GM23248 (cell line): ENCODE results near the gene USP46.

ENCODE experiments used
- EZH2 ChIP-seq: fragments of 200-600 bp; sonication (generic); IDR thresholded peaks from 2 replicates; pipeline ENCODE4 v1.6.1; 2018; ENCODE audit warnings: antibody characterized with exemption, mild to moderate bottlenecking; ENCODE audit not compliant: insufficient read depth, poor library complexity, severe bottlenecking
- EZH2phosphoT487 ChIP-seq: fragments of 200-600 bp; sonication (generic); IDR thresholded peaks from 2 replicates; pipeline ENCODE4 v1.6.1; 2018; ENCODE audit warnings: antibody characterized with exemption, moderate library complexity, mild to moderate bottlenecking, low read depth; ENCODE audit not compliant: insufficient read depth

- no peak for TF ChIP-seq EZH2phosphoT487
- TF ChIP-seq EZH2 = no peak
Observed at GRCh38 chr4:52577624-52577962, 81.5 kb downstream of the USP46 start.
